ENCODE results near the gene RING1. TPM values are rescaled to one million over a fixed set of nuclear protein-coding genes. Genes with fewer than 3 reads are reported as not detected.

The RING1 gene
- total RNA-seq, 4 donors from 2014 or later = 1.8 to 66.9 (median 30.1) TPM

DNA sequence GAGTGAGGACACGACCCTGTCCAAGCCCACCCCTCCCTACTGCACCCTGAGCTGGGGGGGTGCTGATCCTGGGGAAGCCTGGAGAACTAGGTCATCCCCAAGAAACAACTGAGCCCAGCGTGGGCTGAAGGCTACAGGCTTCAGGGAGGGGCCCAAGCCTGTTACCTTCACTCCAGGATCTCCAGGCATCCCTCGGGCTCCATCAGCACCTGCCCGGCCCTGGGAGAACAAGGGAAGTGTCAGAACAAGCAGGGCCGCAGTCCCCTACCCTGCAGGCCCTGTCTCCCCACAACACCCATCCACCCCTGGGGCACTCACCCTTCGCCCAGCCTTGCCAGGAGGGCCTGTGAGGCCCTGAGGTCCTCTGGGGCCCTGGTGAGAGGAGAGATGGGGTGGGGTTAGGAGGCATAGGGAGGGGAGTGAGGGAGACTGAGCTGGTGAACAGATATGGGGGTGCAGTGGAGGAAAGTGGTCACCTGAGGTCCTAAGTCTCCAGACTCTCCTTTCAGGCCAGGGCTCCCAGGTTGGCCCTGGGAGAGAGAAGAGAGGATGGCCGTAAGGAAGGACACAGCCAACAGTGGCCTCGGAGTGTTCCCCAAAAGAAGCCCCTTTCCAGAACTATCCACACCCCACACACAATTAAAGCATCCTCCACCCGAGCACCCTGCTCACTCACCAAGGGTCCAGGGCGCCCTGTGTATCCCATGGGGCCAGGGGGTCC is 29.4 kb upstream of the RING1 start:
- TF ChIP-seq, protein P1, sequence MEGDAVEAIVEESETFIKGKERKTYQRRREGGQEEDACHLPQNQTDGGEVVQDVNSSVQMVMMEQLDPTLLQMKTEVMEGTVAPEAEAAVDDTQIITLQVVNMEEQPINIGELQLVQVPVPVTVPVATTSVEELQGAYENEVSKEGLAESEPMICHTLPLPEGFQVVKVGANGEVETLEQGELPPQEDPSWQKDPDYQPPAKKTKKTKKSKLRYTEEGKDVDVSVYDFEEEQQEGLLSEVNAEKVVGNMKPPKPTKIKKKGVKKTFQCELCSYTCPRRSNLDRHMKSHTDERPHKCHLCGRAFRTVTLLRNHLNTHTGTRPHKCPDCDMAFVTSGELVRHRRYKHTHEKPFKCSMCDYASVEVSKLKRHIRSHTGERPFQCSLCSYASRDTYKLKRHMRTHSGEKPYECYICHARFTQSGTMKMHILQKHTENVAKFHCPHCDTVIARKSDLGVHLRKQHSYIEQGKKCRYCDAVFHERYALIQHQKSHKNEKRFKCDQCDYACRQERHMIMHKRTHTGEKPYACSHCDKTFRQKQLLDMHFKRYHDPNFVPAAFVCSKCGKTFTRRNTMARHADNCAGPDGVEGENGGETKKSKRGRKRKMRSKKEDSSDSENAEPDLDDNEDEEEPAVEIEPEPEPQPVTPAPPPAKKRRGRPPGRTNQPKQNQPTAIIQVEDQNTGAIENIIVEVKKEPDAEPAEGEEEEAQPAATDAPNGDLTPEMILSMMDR (IDR thresholded peaks at IDR 0.05) = no peak
- TF ChIP-seq POLR2A (IDR thresholded peaks at IDR 0.05) = no peak
- Histone ChIP-seq H3K27ac (no peak overlapping the region), H3K4me3 (no peak overlapping the region), H3K27me3 (no peaks in the 10 kb centered on the region), H3K36me3 (no peaks in the 10 kb centered on the region), H3K9me3 (no peaks in the 10 kb centered on the region), H3K4me1 (no peaks in the 10 kb centered on the region)
- DNase-seq = no peak
- intact Hi-C loops (cut with DNase I; ENCODE audit: low total_unique reads) = no loop called here

DNA sequence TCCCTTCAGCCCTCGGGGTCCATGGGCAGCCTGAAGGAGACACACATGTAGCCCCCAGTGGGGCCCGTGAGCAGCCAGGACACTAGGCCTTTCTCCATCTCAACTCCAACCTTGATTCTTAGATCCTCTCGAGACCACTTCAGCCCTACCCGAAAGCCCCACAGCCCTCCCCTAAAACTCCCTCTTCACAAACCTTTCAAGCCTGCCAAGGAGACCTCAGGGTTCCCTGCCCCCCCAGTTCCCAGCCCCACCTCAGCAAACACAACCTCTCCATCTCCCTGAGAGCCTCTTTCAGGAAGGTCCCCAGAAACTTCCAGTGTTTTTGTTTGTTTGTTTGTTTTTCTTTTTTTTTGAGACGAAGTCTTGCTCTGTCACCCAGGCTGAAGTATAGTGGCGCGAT is 27.2 kb upstream of the RING1 start:
- H3K9me3 ChIP-seq = no peaks in the 10 kb centered on the region
- H3K27ac ChIP-seq = no peak overlapping the region
- H3K36me3 ChIP-seq = no peaks in the 10 kb centered on the region
- no peak overlapping the region for H3K4me3 ChIP-seq
- DNase-seq = no peak
- intact Hi-C loops (cut with DNase I; ENCODE audit: low total_unique reads) = no loop called here
- no peaks in the 10 kb centered on the region for H3K27me3 ChIP-seq
- no peaks in the 10 kb centered on the region for H3K4me1 ChIP-seq
- TF ChIP-seq, protein P1 (IDR thresholded peaks at IDR 0.05) = no peak
- no peak for TF ChIP-seq POLR2A (IDR thresholded peaks at IDR 0.05)

DNA sequence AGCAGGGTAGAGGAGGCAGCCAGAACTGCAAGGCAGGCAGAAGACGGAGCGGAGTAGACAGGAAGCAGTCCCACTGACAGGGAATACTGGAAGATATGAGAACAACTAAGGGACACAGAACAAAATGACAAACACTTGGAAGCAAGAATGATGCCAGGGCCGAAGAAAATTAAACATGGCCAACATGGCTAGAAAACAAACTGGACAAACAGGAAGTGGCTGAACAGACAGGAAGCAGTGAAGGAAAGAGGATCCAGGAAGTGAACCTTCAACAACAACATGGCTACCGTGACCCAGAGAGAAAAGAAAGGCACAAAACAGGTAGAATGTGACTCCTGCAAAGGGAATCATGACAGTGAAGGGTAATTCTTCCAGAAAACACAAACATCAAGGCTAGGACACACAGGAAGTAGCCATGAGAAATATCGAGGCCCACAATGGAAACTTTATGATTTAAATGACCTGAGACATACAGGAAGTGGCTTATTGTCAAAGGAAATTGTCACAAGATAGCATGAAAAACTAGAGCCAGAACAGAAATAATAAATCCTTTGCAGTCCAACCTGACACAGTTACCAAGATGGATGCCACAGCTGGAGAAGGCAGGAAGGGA is 25.1 kb upstream of the RING1 start:
- intact Hi-C loops (cut with DNase I; ENCODE audit: low total_unique reads) = no loop called here
- no peaks in the 10 kb centered on the region for H3K9me3 ChIP-seq
- TF ChIP-seq, protein P1 (IDR thresholded peaks at IDR 0.05) = no peak
- no peak for TF ChIP-seq POLR2A (IDR thresholded peaks at IDR 0.05)
- no peaks in the 10 kb centered on the region for H3K36me3 ChIP-seq
- H3K4me1 ChIP-seq = no peaks in the 10 kb centered on the region
- DNase-seq = no peak
- H3K4me3 ChIP-seq = no peak overlapping the region
- H3K27ac ChIP-seq = no peak overlapping the region
- H3K27me3 ChIP-seq = no peaks in the 10 kb centered on the region

- no peak for TF ChIP-seq POLR2A (IDR thresholded peaks at IDR 0.05)
- TF ChIP-seq, protein P1 (IDR thresholded peaks at IDR 0.05) = no peak
- Histone ChIP-seq H3K4me1 (no peaks in the 10 kb centered on the region), H3K27ac (no peak overlapping the region), H3K9me3 (no peaks in the 10 kb centered on the region), H3K36me3 (no peaks in the 10 kb centered on the region), H3K27me3 (no peaks in the 10 kb centered on the region), H3K4me3 (no peak overlapping the region)
- intact Hi-C loops (cut with DNase I; ENCODE audit: low total_unique reads) = no loop called here
- no peak for DNase-seq
Measured at GRCh38 chr6:33185190-33185589, 23.1 kb upstream of the RING1 start.

DNA sequence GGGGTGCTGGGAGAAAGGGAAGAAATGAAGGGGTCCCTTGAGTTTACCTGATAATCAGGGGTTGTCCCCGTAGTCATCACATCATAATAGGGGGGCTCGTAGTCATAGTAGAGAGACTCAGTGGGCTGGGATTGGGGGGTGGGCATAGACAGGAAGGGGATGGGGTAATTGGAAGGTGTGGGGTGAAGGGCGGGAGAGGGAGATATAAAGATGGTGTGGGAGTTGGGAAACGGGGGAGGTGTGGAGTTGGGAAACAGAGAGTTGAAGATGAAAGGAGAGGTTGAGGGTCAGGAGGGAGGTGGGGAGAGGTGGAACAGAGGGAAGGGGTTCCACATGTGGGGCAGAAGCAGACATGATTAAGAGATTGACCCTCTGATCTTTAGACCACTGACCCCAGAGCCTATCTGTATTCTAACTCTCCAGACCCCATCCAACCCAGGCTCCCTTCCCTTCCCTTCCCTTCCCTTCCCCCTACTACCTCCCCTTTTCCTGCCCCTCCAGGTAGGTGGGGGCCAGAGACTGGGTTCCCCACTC is 22.6 kb upstream of the RING1 start:
- no peak for DNase-seq
- Histone ChIP-seq H3K9me3 (no peaks in the 10 kb centered on the region), H3K4me1 (no peaks in the 10 kb centered on the region), H3K27ac (no peak overlapping the region), H3K4me3 (no peak overlapping the region), H3K27me3 (no peaks in the 10 kb centered on the region), H3K36me3 (no peaks in the 10 kb centered on the region)
- intact Hi-C loops (cut with DNase I; ENCODE audit: low total_unique reads) = no loop called here
- TF ChIP-seq POLR2A (IDR thresholded peaks at IDR 0.05) = no peak
- TF ChIP-seq, protein P1 (IDR thresholded peaks at IDR 0.05) = no peak

Measured in uterus (tissue), 4 donors.